ENCODE measurements around the gene RAB13. TPM values are rescaled to one million over a fixed set of nuclear protein-coding genes. Genes with fewer than 3 reads are reported as not detected.

RAB13 gene
- total and polyA plus RNA-seq, 2 donors (not counting 1 experiment from before 2014, with no cell fraction given), result 0.09 to 9.7 TPM

DNA sequence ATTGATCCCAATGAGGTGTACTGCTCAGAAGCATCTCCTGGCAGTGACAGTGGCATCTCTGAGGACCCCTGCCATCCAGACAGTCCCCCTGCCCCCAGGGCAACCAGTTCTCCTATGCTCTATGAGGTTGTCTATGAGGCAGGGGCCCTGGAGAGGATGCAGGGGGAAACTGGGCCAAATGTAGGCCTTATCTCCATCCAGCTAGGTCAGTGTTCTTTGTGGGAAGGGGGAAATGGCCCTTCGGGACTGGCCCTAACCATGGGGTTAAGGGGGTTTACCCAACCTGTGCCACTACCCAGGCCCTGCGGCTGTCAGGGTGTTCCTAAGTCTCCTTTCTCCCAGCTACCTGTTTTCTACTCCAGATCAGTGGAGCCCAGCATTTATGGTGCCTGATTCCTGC, 17.2 kb downstream of the RAB13 start:
- Histone ChIP-seq H2AFZ (ENCODE audit: insufficient read depth, low read depth, low read length, poor library complexity, severe bottlenecking) (peak overlapping the region; percentile 93), H3K4me3 (ENCODE audit: control extremely low read depth in 1 of 5, extremely low read depth in 1 of 5, insufficient read depth in 1 of 5, low read depth in 2 of 5, low read length in 4 of 5) (no peak overlapping the region), H3K36me3 (replicated peaks in 1 of 2; ENCODE audit: control extremely low read depth in 1 of 2, control insufficient read depth in 1 of 2, extremely low read depth in 1 of 2, insufficient read depth in 2 of 2, low read length in 1 of 2) (peaks cover 0 to 11% of the 10 kb centered on the region in 2 experiments), H3K4me2 (replicated peaks; ENCODE audit: low read depth, low read length, poor library complexity, severe bottlenecking) (peak overlapping the region; percentile 95), H3K4me1 (ENCODE audit: control insufficient read depth in 2 of 2, insufficient read depth in 2 of 2, low read length in 2 of 2) (peaks cover 35 to 41% of the 10 kb centered on the region in 2 donors), H3K79me2 (ENCODE audit: control insufficient read depth, insufficient read depth, low read length) (peaks cover 32% of the 10 kb centered on the region), H3K27me3 (replicated peaks in 1 of 4; ENCODE audit: control extremely low read depth in 1 of 4, control insufficient read depth in 3 of 4, insufficient read depth in 4 of 4, low read length in 3 of 4) (no peaks in the 10 kb centered on the region), H3K27ac (ENCODE audit: low read length in 2 of 2) (no peak overlapping the region), H4K20me1 (ENCODE audit: control insufficient read depth, insufficient read depth, low read length, poor library complexity, severe bottlenecking) (no peaks in the 10 kb centered on the region), H3K9ac (ENCODE audit: low read length) (no peak overlapping the region), H3K9me3 (ENCODE audit: control extremely low read depth in 1 of 3, control insufficient read depth in 2 of 3, insufficient read depth in 1 of 3, low read length in 2 of 3) (no peaks in the 10 kb centered on the region)
- Mint-ChIP-seq H3K27me3 (no peaks in the 10 kb centered on the region), H3K27ac (peak overlapping the region; percentile 82), H3K4me1 (peaks cover 36% of the 10 kb centered on the region), H3K9me3 (ENCODE audit: insufficient read depth) (no peaks in the 10 kb centered on the region), H3K4me3 (peak overlapping the region; percentile 98)
- intact Hi-C loops (cut with micrococcal nuclease), result no loop called here
- CTCF ChIA-PET, result interaction anchor here (0.8 to 3.6 kb wide), 4 partner anchors 17 to 177 kb away, joined by 3 to 26 read pairs (median 6); partner anchors contain the start of gene RAB13
- DNase-seq (no peak), ATAC-seq (ENCODE audit: low read depth) (no peak)
- no peak for TF ChIP-seq EZH2 (IDR thresholded peaks at IDR 0.05; ENCODE audit: borderline replicate concordance, insufficient read depth, low read depth, low read length, poor library complexity, severe bottlenecking)
- TF ChIP-seq, protein P1, sequence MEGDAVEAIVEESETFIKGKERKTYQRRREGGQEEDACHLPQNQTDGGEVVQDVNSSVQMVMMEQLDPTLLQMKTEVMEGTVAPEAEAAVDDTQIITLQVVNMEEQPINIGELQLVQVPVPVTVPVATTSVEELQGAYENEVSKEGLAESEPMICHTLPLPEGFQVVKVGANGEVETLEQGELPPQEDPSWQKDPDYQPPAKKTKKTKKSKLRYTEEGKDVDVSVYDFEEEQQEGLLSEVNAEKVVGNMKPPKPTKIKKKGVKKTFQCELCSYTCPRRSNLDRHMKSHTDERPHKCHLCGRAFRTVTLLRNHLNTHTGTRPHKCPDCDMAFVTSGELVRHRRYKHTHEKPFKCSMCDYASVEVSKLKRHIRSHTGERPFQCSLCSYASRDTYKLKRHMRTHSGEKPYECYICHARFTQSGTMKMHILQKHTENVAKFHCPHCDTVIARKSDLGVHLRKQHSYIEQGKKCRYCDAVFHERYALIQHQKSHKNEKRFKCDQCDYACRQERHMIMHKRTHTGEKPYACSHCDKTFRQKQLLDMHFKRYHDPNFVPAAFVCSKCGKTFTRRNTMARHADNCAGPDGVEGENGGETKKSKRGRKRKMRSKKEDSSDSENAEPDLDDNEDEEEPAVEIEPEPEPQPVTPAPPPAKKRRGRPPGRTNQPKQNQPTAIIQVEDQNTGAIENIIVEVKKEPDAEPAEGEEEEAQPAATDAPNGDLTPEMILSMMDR (IDR thresholded peaks at IDR 0.05), result no peak
- POLR2A ChIA-PET, result interaction anchor here (0.6 to 5.3 kb wide), 4 partner anchors 11 to 215 kb away, joined by 11 to 64 read pairs (median 30); partner anchors contain the start of genes CRTC2, DENND4B and RPS27
- WGBS (ENCODE audit: insufficient coverage), result 23% methylated on average over 2 of the region's 2 CpGs

DNA sequence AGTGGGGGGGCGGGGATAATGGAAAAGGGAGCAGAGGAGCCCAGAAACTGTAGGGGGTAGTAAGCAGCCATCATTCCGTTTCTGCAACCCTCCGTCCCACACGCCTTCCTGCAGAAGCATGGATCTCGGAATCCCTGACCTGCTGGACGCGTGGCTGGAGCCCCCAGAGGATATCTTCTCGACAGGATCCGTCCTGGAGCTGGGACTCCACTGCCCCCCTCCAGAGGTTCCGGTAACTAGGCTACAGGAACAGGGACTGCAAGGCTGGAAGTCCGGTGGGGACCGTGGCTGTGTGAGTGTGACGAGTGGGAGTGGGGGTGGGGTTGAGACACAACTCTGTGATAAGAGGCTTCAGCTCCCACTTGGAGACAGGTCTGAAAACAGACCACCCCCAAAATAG, 17.7 kb downstream of the RAB13 start:
- ATAC-seq (ENCODE audit: low read depth), result no peak
- Mint-ChIP-seq H3K27ac (peak overlapping the region; percentile 82), H3K4me1 (peaks cover 41% of the 10 kb centered on the region), H3K27me3 (no peaks in the 10 kb centered on the region), H3K9me3 (ENCODE audit: insufficient read depth) (no peaks in the 10 kb centered on the region), H3K4me3 (peak overlapping the region; percentile 98)
- Histone ChIP-seq H3K4me1 (ENCODE audit: control insufficient read depth in 2 of 2, insufficient read depth in 2 of 2, low read length in 2 of 2) (peaks cover 37 to 44% of the 10 kb centered on the region in 2 donors), H3K36me3 (replicated peaks in 1 of 2; ENCODE audit: control extremely low read depth in 1 of 2, control insufficient read depth in 1 of 2, extremely low read depth in 1 of 2, insufficient read depth in 2 of 2, low read length in 1 of 2) (peaks cover 0 to 5% of the 10 kb centered on the region in 2 experiments), H3K9me3 (ENCODE audit: control extremely low read depth in 1 of 3, control insufficient read depth in 2 of 3, insufficient read depth in 1 of 3, low read length in 2 of 3) (no peaks in the 10 kb centered on the region), H3K27ac (ENCODE audit: low read length in 2 of 2) (peak overlapping the region in 1 of 2 donors; percentile 94), H4K20me1 (ENCODE audit: control insufficient read depth, insufficient read depth, low read length, poor library complexity, severe bottlenecking) (no peaks in the 10 kb centered on the region), H2AFZ (ENCODE audit: insufficient read depth, low read depth, low read length, poor library complexity, severe bottlenecking) (peak overlapping the region; percentile 93), H3K4me2 (replicated peaks; ENCODE audit: low read depth, low read length, poor library complexity, severe bottlenecking) (peak overlapping the region; percentile 95), H3K9ac (ENCODE audit: low read length) (peak overlapping the region; percentile 90), H3K79me2 (ENCODE audit: control insufficient read depth, insufficient read depth, low read length) (peaks cover 38% of the 10 kb centered on the region), H3K4me3 (ENCODE audit: control extremely low read depth in 1 of 5, extremely low read depth in 1 of 5, insufficient read depth in 1 of 5, low read depth in 2 of 5, low read length in 4 of 5) (peak overlapping the region in 4 of 5 experiments; percentile 73 to 95 (median 84)), H3K27me3 (replicated peaks in 1 of 4; ENCODE audit: control extremely low read depth in 1 of 4, control insufficient read depth in 3 of 4, insufficient read depth in 4 of 4, low read length in 3 of 4) (no peaks in the 10 kb centered on the region)
- CTCF ChIA-PET, result interaction anchor here (0.8 to 7.5 kb wide), 10 partner anchors 8 to 334 kb away, joined by 3 to 65 read pairs (median 8); partner anchors contain the start of genes CRTC2, DENND4B, GATAD2B and JTB
- no peak for DNase-seq
- WGBS (ENCODE audit: insufficient coverage), result 26% methylated on average over 9 of the region's 13 CpGs
- TF ChIP-seq, protein P1 (IDR thresholded peaks at IDR 0.05), result no peak
- no peak for TF ChIP-seq EZH2 (IDR thresholded peaks at IDR 0.05; ENCODE audit: borderline replicate concordance, insufficient read depth, low read depth, low read length, poor library complexity, severe bottlenecking)
- intact Hi-C loops (cut with micrococcal nuclease), result no loop called here
- POLR2A ChIA-PET, result interaction anchor here (0.6 to 5.3 kb wide), 5 partner anchors 11 to 215 kb away, joined by 4 to 64 read pairs (median 25); partner anchors contain the start of genes CRTC2, DENND4B and RPS27
